Adipocyte (in vitro differentiated cells): ENCODE data around the gene MS4A3.
"Not testable (repeated sequence)": the region's sequence is repeated elsewhere in the genome, so short reads cannot be mapped to it uniquely, and the experiment has no call there.

Source experiments
- DNase-seq: peaks from one replicate; pipeline ENCODE4 v3.0.0-alpha.2; 2015; ENCODE audit warnings: low read depth
- H3K27me3 ChIP-seq: replicated peaks from 2 replicates; pipeline ENCODE4 v1.7.0; 2013; ENCODE audit warnings: mild to moderate bottlenecking, low read length, moderate library complexity; ENCODE audit not compliant: control insufficient read depth, insufficient read depth
- H3K36me3 ChIP-seq: 2 replicates; pipeline ENCODE4 v1.7.0; 2013; ENCODE audit warnings: low read length, mild to moderate bottlenecking, moderate library complexity; ENCODE audit not compliant: control insufficient read depth, insufficient read depth, severe bottlenecking
- H3K4me1 ChIP-seq: 2 replicates; pipeline ENCODE4 v1.7.0; 2013; ENCODE audit warnings: mild to moderate bottlenecking, low read length, moderate library complexity; ENCODE audit not compliant: control insufficient read depth, insufficient read depth
- H3K4me3 ChIP-seq: 2 replicates; pipeline ENCODE4 v1.7.0; 2013; ENCODE audit warnings: mild to moderate bottlenecking, low read length, moderate library complexity
- H3K9ac ChIP-seq: 2 replicates; pipeline ENCODE4 v1.7.0; 2013; ENCODE audit warnings: mild to moderate bottlenecking, low read length, moderate library complexity
- H3K9me3 ChIP-seq: 2 replicates; pipeline ENCODE4 v1.7.0; 2013; ENCODE audit warnings: mild to moderate bottlenecking, low read length, moderate library complexity; ENCODE audit not compliant: control insufficient read depth

The MS4A3 gene

GRCh38 chr11:60095477-60096120 lies 39.1 kb downstream of the MS4A3 start:
- no peak overlapping the region for H3K4me3 ChIP-seq
- H3K9ac ChIP-seq = no peak overlapping the region
- no peaks in the 10 kb centered on the region for H3K27me3 ChIP-seq
- DNase-seq = no peak
- H3K36me3 ChIP-seq = no peaks in the 10 kb centered on the region
- H3K4me1 ChIP-seq = no peaks in the 10 kb centered on the region
- no peaks in the 10 kb centered on the region for H3K9me3 ChIP-seq

DNA sequence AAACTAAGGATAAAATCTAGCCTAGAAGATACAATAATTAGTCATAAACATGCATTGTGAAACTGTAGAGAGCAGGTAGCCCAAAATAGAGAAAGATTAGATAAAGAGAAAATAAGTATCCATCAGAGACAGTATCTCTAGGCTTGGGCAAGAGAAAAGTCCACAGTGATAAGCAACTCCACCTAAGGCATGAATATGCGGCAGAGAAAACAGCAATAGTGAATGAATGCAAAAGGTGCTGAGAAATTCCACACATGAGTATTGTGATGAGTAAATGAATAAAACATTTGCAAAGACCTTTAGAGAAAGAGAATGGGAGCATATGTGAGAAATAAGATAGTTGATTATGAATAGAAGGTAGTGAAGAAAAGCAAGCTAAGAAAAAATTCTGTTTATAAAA lies 40.7 kb downstream of the MS4A3 start:
- no peak for DNase-seq
- H3K27me3 ChIP-seq = no peaks in the 10 kb centered on the region

DNA sequence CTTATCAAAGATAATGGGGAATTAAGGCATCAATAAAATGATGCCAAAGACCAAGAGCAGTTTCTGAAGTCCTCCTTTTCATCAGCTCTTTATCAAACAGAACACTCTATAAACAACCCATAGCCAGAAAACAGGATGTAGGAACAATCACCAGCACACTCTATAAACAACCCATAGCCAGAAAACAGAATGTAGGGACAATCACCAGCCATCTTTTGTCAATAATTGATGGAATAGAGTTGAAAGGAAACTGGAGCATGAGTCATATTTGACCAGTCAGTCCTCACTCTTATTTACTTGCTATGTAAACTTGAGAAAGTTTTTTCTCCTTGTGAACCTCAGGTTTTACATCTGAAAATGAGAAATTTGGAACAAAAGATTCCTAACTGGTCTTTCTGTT lies 42.0 kb downstream of the MS4A3 start:
- Histone ChIP-seq H3K9me3 (no peaks in the 10 kb centered on the region), H3K4me3 (no peak overlapping the region), H3K9ac (no peak overlapping the region), H3K36me3 (no peaks in the 10 kb centered on the region), H3K4me1 (no peaks in the 10 kb centered on the region), H3K27me3 (no peaks in the 10 kb centered on the region)
- DNase-seq = no peak

More for the DNA sequence above, 40.7 kb downstream of the MS4A3 start:
- no peaks in the 10 kb centered on the region for H3K4me1 ChIP-seq
- no peak overlapping the region for H3K9ac ChIP-seq
- no peak overlapping the region for H3K4me3 ChIP-seq
- H3K36me3 ChIP-seq = no peaks in the 10 kb centered on the region
- H3K9me3 ChIP-seq = no peaks in the 10 kb centered on the region

DNA sequence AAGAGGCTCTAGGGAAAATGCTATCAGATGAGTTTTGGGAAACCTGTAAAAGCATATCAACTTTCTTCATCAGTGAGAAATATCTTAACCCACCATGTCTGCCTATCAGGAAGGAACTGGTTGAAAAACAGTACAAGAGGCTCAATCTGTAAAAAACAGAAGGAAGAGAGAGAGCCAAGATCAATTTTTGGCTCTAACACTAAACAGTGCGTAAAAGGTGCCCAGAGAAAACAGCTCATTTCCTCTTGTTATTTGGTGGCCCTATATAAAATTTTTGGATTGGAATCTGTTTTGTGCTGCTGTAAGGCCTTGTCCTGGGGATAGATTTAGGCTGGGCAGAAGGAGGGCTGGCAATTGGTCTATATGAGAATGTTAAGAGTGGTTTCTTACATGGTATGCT lies 44.1 kb downstream of the MS4A3 start:
- Histone ChIP-seq H3K4me3 (no peak overlapping the region), H3K9me3 (no peaks in the 10 kb centered on the region), H3K4me1 (no peaks in the 10 kb centered on the region), H3K27me3 (no peaks in the 10 kb centered on the region), H3K36me3 (no peaks in the 10 kb centered on the region), H3K9ac (no peak overlapping the region)
- no peak for DNase-seq

- H3K4me1 ChIP-seq, H3K9ac ChIP-seq, H3K9me3 ChIP-seq, H3K36me3 ChIP-seq, H3K4me3 ChIP-seq, H3K27me3 ChIP-seq, DNase-seq: not testable (repeated sequence)
Observed at GRCh38 chr11:60101368-60101767, 44.9 kb downstream of the MS4A3 start.

GRCh38 chr11:60104471-60105115 lies 48.1 kb downstream of the MS4A3 start:
- H3K27me3 ChIP-seq, H3K4me1 ChIP-seq, H3K36me3 ChIP-seq, H3K9me3 ChIP-seq, H3K9ac ChIP-seq, H3K4me3 ChIP-seq, DNase-seq: not testable (repeated sequence)

DNA sequence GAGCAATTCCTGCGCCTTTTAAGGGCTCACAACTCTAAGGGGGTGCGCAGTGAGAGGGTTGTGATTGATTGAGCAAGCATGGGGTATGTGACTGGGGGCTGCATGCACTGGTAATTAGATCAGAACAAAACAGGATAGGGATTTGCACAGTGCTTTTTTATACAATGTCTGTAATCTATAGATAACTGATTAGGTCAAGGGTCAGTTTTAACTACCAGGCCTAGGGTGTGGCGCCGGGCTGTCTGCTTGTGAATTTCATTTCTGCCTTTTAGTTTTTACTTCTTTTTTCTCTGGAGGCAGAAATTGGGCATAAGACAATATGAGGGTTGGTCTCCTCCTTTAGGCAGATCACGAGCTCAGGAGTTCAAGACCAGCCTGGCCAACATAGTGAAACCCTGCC lies 52.2 kb downstream of the MS4A3 start:
- H3K9me3 ChIP-seq, H3K4me3 ChIP-seq, DNase-seq: not testable (repeated sequence)

GRCh38 chr11:60111793-60112192 lies 55.3 kb downstream of the MS4A3 start:
- DNase-seq = no peak
- Histone ChIP-seq H3K4me3 (no peak overlapping the region), H3K9ac (no peak overlapping the region)

More for the DNA sequence above, 52.2 kb downstream of the MS4A3 start:
- not testable (repeated sequence) for H3K9ac ChIP-seq, H3K4me1 ChIP-seq, H3K27me3 ChIP-seq, H3K36me3 ChIP-seq

DNA sequence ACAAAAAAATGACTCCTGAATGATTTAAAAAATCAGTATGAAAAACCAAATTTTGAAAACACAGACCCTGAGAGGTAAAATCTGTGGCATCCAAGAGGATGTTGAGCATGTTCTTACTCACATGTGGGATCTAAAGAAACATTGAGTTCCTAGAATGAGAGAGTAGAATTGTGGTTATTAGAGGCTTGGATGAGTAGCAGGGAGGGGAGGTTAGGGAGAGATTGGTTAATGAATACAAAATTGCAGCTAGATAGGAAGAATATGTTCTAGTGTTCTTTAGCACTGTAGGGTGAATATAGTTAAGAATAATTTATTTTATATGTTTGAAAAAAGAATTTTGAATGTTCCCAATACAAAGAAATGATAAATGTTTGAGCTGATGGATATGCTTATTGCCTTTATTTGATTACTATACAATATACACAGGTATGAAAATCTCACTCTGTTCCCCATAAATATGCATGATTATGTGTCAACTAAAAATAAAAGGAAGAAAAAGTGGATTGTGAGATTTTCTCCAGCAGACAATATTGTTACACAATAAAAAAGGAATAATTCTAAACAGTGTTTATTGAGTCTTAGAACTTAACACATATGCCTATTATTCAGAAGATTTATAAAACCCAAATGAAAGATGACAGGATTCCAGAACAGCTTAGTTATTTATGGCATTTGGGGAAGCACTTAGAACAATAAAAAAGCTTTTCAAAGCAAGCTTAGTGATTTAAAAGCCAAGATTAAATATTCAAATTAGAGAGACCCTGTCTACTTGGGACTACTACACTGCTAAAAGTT lies 60.7 kb downstream of the MS4A3 start:
- H3K27me3 ChIP-seq = no peaks in the 10 kb centered on the region
- H3K4me3 ChIP-seq = no peak overlapping the region
- no peaks in the 10 kb centered on the region for H3K36me3 ChIP-seq
- no peak overlapping the region for H3K9ac ChIP-seq
- H3K4me1 ChIP-seq = no peaks in the 10 kb centered on the region
- DNase-seq = no peak
- H3K9me3 ChIP-seq = no peaks in the 10 kb centered on the region

More at GRCh38 chr11:60111793-60112192, 55.3 kb downstream of the MS4A3 start:
- Histone ChIP-seq H3K27me3 (peaks cover 3% of the 10 kb centered on the region), H3K36me3 (no peaks in the 10 kb centered on the region), H3K9me3 (no peaks in the 10 kb centered on the region), H3K4me1 (no peaks in the 10 kb centered on the region)

- H3K4me1 ChIP-seq = no peaks in the 10 kb centered on the region
- no peak for DNase-seq
- H3K27me3 ChIP-seq = no peaks in the 10 kb centered on the region
- no peak overlapping the region for H3K4me3 ChIP-seq
- no peaks in the 10 kb centered on the region for H3K36me3 ChIP-seq
- no peaks in the 10 kb centered on the region for H3K9me3 ChIP-seq
- H3K9ac ChIP-seq = no peak overlapping the region
Observed at GRCh38 chr11:60118338-60118737, 61.9 kb downstream of the MS4A3 start.

GRCh38 chr11:60119710-60120109 lies 63.2 kb downstream of the MS4A3 start:
- DNase-seq = no peak
- no peak overlapping the region for H3K4me3 ChIP-seq
- H3K27me3 ChIP-seq = no peaks in the 10 kb centered on the region
- no peaks in the 10 kb centered on the region for H3K9me3 ChIP-seq
- H3K36me3 ChIP-seq = no peaks in the 10 kb centered on the region
- H3K4me1 ChIP-seq = no peaks in the 10 kb centered on the region
- H3K9ac ChIP-seq = no peak overlapping the region
